ENCODE results near the gene DBR1.
"Not testable (repeated sequence)": the region's sequence is repeated elsewhere in the genome, so short reads cannot be mapped to it uniquely, and the experiment has no call there.

Gene DBR1

DNA sequence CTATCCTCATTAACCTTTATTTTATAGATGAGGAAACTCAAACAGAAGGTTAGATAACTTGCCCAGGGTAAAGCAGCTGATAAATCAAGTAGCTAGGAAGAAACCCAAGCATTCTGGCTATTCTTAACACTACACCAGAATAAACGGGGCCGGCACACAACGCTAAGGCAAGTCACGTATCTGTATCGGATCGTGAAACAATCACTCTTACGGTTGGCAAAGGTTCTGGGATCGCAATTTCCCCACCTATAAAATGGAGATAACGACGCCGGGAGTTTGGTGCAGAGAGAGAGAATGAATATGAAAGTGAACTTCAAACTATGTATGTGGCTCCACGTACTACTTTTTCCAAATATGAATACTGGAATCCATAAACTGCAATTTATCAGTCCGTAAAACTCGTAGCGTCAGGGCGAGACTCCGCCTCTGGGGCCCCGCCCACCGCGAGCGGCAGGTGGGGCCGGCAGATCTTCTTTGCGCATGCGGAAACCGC lies 12.1 kb upstream of the DBR1 start:
- DNase-seq: peak; percentile 74

DNA sequence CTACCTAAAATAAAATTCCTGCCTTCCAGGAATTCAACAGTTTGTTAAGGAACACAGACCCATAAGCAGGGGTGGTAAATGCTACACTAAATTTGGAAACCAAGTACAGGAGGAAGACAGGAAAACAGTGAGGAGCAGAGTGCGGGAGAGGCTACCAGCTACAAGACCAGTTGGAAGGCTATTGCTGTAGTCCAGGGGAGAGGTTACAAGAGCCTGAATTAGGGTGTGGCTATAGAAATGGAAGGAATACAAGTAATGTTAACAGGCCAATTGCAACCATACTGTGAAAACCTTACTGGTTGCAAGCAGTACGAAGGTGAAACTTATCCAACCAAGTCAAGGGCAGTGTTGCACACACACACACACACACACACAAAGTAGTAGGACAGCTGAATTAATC lies 11.5 kb upstream of the DBR1 start:
- DNase-seq: no peak

DNA sequence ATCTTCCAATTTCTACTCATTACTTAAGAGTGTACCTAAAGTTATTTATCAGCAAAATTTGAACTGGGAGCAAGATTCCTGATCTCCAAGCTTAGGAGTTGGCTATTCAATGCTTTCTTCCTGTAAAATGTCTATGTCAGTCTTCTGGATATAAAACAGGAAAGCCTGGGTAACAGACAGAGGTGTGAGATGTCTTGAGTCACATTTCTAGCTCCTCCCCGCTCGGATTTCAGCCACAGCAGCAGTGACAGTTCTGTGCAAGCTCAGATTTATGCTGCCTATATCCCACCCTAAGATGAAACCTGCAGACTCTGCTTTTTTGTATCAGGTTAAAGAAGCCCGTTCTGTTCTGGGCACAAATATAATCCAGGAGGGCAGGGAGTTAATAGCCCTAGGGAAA lies 10.3 kb upstream of the DBR1 start:
- no peak for DNase-seq

DNA sequence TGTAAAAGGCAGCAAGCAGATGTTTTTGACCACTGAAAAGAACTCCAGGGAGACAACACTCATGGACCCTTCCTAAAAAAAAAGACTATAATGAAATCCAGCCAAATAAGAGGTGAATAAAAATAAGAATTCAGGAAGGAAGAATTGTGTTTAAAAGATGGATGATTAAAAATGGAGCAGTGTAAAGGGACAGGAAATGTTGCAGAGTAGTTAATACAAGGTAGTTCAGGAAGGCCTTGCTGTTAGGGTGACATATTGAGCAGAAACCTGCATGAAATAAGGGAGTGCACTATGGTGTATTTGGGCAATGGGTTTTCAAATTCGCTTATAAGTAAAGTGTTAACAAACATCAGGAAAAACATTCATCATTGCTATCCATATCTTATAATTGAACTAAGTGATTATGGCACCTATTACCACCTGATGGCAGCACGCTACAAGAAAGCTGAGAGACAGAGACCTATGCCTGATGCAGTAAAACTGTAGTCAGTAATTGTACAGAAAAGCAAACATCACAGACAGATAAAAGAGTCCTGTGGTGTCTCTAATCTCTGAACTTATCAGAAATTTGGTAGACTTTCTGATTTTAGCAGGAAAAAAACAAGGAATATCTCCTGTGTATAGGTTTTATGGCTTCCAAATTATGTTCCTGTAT lies 5.8 kb upstream of the DBR1 start:
- DNase-seq: peak; percentile 67

DNA sequence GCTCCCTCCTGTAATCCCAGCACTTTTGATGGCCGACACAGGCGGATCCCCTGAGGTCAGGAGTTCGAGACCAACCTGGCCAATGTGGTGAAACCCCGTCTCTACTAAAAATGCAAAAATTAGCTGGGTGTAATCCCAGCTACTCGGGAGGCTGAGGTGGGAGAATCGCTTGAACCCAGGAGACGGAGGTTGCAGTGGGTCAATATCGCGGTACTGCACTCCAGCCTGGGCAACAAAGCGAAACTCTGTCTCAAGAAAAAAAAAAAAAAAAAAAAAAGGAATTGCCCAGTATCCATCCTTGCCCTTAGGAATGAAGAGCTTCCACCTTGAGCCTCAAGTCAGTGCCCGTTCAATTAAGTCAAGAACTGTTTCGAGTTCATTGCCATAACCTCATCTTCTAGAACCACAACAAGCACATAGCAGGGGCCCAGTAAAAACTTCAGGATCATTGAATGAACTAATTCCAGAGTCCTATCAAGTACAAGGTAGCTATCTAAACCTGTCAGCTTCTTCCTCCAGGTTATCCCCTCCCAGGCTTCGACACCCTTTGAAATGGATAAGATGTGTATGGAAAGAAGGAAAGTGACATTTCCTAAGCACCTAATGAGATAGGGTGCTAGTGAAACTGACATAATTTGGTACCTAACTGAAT lies 826 bp downstream of the DBR1 start:
- no peak for DNase-seq

DNA sequence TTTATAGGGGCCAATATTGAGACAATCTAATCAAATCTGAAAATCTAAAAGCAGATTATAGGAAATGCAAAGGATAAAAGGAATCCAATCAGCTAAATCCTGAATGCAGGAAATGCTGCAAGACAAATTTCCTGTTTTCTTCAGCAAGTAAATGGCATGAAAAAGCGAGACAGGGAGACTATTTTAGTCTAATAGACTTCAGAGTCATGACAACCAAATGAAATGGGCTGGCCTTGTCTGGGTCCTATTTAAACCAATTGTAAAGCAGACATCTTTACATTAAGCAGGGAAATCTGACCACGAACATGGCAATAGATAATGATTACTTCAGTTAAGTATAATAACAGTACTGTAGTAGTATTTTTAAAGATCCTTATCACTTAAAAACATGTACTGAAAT lies 2.1 kb downstream of the DBR1 start:
- no peak for DNase-seq

DNA sequence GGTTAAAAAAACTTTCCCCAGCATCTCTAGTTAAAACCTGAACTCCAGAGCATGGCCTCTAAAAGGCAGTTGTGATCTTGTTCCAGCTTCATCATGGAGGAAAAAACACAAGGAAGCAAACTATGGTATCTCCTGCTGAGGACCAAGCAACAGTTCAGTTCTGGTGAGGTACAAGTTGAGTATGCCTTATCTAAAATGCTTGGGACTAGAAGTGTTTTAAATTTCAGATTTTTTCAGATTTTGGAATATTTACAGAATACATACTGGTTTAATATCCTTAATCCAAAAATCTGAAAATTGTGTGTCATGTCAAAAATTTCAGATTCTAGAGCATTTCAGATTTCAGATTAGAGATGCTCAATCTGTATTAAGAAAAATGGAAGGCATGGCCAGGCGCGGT lies 9.7 kb downstream of the DBR1 start:
- DNase-seq: no peak

DNA sequence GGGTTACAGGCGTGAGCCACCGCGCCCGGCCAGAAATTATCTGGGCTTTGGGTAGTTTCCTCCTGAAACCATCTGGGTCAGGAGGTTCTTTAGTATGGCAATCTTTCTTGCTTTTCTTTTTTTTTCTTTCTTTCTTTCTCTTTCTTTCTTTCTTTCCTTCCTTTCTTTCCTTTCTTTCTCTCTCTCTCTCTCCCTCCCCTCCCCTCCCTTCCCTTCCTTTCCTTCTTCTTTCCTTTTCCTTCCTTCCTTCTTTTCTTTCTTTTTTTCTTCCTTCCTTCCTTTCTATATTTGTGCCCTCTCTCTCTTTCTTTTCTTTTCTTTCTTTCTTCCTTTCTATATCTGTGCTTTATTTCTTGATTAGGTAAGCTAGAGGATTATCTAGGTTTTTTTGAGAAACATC lies 17.0 kb downstream of the DBR1 start:
- DNase-seq: no peak

DNA sequence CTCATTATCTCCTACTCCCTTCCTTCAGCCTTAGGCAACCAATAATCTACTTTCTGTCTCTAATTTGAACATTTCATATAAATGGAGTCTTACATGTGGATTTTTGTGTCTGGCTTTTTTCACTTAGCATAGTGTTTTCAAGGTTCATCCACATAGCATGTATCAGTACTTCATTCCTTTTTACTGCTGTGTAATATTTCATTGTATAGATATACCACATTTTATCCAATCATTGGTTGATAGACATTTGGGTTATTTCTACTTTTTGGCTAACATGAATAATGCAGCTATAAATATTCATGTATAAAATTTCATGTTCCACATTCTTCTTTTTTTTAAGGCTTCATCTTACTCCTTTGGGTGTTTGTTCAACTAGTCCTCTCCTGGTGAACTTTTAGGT lies 20.2 kb downstream of the DBR1 start:
- no peak for DNase-seq

DNA sequence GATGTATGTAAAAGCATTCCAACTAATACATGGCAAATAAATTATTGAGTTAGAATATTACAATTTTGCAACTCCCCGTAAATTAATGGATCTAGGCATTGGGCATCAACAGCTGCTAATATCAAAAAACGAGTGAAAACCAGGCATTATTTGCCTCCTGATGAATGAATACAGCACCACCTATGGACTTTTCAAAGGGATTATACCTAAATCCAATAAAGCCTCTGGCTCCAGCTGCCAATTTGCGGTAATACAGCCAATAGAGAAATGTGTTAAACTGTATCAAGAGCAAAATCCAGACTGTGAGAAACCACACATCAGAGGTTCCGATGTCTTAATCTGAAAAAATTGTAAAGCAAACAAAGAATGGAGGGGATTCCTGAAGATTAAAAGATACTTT lies 26.2 kb downstream of the DBR1 start:
- DNase-seq: no peak

DNA sequence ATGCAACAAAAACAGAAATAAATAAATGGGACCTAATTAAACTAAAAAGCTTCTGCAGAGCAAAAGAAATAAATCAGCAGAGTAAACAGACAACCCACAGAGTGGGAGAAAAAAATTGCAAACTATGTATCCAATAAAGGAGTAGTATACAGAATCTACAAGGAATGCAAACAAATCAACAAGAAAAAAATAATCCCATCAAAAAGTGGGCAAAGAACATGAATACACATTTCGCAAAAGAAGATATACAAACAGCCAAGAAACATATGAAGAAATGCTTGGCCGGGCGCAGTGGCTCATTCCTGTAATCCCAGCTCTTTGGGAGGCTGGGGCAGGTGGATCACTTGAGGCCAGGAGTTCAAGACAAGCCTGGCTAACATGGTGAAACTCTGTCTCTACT lies 32.5 kb downstream of the DBR1 start:
- DNase-seq: not testable (repeated sequence)

DNA sequence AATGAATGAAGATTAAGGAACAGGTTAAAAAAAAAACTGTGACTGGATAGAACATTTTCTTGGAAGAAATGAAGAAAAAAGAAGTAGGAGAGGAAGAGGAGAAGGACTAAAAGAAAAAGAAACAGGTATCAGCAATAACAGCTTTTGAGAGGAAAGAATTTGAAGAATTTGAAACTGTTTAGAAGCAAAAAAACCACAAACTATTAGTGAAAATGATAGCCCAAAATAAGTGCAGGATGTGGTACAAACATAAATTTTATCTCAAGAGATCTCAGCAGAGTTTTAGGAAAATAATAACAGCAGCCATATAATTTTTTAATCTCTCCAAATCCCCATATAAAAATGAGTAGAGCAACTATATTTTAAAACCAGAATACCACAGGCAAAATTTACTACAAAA lies 33.8 kb downstream of the DBR1 start:
- no peak for DNase-seq

DNA sequence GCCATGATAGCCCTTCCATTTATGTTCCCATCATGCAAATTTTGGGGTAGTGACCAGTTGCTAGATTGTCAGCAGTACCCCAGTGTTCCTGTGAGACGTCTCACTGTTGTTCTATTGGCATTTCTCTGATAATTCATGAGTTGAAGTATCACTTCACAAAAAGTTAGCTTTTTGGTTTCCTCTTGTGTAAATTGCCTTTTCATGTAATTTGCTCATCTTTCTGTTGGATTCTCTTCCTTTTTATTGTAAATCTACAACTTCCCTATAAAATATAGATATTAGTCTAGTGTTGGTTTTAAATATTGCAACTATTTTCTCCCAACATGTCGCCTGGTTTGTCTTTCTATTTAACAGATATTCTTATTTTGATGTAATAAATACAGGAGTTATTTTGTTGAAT lies 35.0 kb downstream of the DBR1 start:
- DNase-seq: no peak

DNA sequence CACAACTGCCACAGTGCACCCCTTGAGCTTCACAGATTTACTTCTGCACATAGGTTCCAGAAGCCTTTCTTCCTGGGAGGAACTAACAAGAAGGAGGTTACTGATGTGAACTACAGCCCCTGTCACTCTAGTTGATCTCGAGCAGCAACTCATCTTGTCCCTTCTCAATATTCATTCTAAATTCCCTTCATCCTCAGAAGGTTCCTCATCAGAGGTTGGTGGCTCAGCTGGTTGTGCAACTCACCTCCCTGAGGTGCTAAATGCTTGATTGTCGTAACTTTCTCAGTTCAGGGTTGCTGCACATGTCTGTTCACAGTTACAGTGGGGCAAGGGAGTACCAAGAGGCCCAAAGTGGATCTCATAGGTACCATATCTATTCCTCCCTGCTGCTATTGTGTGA lies 36.9 kb downstream of the DBR1 start:
- DNase-seq: no peak

DNA sequence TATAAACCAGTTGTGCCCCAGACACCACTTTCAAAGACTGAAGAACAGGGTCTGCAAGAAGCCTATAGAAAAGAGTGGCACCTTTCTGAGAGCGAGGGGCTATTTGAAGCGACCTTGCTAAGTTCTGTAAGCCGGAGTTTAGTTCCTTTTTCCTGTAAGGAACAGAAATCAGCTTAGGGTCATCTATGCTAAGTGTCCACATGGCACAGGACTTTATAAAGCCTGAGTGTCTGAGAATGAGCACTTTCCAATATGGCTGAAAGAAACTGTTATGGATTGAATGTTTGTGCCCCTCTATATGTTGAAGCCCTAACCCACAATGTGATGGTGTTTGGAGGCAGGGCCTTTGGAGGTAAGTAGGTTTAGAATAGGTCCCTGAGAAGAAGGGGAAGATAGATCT lies 38.5 kb downstream of the DBR1 start:
- no peak for DNase-seq

DNA sequence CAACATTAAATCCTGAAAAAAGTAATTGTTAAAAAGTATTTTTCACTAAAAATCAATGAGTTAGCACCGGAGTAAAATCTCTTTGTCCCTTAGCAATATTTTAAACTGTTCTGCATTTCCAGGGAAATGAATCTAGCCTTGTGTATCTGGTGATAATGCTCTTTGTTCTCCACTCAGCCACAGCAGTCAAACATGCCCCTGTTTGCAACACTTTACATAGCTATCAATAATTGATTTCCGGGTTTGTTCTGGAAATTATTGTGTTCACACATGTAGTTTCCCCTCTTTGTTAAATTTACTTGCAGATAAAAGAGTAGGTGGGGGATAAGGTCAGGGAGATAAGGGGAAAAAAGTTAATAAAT lies 38.9 kb downstream of the DBR1 start:
- DNase-seq: no peak

DNA sequence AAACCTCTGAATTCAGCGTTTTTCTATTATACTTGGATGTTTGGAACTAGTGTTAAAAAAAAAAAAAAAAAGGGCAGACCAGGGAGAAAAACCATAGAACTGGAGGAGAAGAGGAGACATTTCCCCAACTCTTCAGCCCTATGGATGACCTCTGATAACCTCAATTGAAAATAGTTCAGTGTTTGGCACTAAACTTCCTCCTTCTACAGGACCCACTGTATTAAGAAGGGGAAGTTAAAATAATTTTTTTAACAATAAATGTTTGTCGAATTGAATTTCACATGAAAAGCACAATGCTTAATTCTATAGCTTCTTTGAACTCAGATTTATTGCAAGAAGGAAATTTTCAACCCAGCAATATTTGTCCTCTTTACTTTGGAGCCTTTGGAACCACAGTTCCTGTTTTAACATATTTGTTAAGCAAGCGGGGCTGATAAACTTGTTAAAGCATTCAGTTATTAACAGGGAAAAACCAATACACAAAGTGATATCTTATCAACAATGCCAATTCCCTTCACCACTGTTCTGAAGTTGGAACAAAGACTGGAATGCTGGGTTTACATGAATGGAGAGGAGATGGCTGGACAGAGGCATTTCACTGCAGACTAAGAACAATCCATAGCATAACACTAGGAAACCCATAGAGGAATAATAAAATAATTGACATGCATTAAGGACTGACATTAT lies 39.4 kb downstream of the DBR1 start:
- no peak for DNase-seq

DNA sequence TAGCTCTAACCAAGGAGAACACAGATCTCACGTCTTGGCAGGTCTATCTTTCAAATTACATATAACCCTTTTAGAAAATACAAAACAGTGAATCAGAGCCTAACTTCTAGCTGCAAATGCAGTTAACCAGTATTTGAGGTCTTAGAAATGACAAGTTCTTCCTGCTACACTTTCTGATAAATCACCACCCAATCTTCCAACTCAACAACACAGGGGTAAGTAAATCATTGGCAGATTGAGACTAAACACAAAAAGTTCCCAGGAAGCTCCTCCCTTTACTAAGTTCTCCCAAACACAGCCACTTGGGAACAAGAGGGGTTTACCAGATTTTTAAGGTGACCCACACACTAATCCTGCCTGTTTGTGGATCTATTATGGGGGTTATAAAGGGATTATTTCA lies 42.5 kb downstream of the DBR1 start, which contains the start of gene A4GNT:
A4GNT (minus strand) TSS at position 152 of the 400 bp plus-strand sequence. CDS start 1,134 bp downstream, outside the sequence.
- no peak for DNase-seq

DNA sequence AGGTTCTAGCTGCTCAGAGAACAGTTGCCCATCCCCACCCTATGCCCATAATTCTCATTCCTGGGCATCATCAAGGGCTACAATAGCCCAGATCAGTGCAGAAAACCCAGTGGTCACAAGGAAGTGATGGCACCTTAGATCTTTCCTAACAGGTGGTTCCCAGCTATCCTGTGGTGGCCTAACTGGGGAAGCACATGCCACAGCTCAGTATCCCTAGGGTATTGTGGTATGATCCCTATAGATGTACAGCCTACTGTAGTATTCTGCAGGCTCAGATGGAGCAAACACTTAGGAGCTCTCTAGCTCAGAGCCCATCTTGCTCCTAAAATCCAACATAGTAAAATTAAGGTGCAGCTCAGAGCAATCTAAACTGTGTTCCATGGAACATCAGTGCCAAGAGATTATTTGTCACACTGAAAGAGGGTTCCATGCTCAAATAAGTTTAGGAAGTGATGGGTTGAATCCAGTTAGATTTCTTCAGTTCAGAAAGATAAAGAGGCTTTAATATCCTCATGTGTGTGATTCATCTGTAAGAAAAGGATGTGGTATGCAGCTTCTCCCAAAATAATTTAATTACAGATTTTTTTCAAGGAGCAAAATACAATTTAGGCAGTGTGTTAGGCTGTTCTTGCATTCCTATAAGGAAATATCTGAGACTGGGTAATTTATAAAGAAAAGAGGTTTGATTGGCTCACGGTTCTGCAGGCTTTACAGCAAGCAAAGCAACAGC lies 46.9 kb downstream of the DBR1 start:
- DNase-seq: no peak

DNA sequence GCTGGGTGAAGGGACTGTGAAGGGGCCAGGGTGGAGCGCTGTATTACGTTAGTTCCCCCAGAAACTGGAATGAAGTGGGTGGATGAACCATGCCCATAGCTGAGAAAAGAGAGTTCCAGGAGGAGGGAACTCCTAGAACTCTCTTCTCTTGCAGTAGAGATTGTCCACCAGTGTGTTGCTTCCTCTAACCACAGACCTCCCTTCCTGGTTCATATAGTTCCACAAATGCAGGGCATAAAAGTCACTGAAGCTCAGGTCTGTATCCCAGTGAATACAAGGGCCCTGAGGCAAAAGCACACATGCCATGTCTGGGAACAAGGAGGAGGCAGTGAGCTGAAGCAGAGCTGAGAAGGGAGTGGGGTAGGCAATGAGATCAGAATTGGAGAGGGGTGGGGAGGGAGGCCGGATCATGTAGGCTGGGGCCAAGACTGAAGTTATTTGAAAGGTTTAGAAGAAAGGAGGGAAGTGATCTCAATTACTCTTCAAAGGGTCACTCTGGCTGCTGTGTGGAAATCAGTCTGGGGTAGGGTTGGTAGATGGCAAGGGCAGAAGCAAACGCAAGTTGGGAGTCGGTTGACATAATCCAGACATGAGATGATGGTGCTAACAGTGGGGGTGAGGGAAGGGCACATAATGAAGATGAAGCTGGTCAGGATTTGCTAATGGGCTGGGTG lies 49.0 kb downstream of the DBR1 start:
- DNase-seq: no peak

DNA sequence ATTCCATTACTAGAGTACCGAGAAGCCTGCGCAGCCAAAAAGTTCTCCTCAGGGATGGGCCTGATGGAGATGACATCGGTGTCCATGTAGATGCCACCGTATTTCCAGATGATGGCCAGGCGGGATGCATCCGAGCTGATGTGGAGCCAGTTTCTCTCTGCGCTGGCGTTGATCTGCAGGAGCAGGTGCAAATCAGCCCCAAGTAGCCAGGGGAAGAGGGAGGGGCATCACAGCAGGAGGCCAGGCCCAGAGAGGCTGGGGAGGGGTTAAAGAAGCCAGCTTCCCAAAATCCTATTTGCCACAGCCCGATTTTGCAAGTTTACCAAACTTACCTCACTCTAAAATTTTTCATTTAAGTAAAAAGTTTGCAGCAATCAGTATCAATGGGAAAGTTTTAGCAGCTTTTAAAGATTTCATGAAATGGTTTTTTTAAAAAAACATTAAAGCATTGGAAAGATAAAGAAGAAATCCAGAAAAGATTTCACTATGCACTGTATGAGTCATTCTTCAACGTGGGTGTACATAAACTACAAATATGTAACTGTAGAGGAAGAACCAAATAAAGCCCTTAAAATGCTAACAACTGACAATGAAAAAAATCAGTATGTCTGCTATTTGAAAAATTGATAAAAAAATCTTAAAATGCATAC lies 49.9 kb downstream of the DBR1 start:
- DNase-seq: no peak

DNA sequence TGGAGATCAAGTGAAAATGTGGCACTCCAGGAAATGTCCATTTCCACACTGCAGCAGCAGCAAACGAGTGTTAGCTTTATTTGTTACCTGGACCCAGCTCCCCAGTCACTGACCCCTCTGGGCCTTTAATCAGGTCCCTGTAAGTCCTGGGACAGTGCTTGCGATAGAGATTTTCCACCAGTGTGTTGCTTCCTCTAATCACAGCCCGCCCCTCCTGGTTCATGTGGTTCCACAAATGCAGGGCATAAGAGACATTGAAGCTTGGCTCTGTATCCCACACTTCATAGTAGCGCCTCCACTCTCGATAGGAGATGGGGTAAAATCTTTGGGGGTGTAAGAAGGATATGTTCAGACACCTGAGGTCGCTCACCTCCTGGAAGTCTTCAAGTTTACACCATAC lies 50.5 kb downstream of the DBR1 start:
- no peak for DNase-seq

DNA sequence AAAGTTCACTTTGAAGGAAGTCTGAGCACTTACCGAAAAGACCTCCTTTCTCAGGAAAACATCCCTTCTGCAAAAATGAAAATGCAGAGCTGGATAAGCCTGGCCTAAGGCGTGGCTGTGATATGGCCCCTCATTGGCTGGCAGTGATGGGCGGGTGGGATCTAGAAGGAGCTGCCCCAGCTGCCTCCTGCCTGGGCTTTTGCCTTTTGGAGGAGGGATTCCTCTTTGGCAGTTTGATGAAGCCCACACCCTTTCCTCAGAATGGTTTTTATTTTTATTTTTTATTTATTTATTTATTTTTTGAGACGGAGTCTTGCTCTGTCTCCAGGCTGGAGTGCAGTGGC lies 55.3 kb downstream of the DBR1 start:
- no peak for DNase-seq

Data from DMS153 (cell line).